Keratinocyte (primary cell): ENCODE results near the gene P2RX7. TPM values are rescaled to one million over a fixed set of nuclear protein-coding genes. Genes with fewer than 3 reads are reported as not detected.
A peak's percentile ranks its signal among the peaks of the same experiment; 100 is the strongest.
"Not testable (repeated sequence)": the region's sequence is repeated elsewhere in the genome, so short reads cannot be mapped to it uniquely, and the experiment has no call there.

ENCODE experiments used
- DNase-seq: peaks from one replicate; pipeline ENCODE4 v3.0.0-alpha.2; 2011; ENCODE audit warnings: low read depth, missing footprints, low spot score
- FAIRE-seq: peaks from 2 replicates; lab custom pipeline; 2011; peaks lifted over from hg19 to GRCh38; lab: Jason Lieb, UNC
- H2AFZ ChIP-seq: 2 replicates; pipeline ENCODE4 v1.6.0; 2012; ENCODE audit warnings: low read length, control low read depth, inconsistent platforms; ENCODE audit not compliant: control insufficient read depth
- H3K27ac ChIP-seq: 2 replicates; pipeline ENCODE4 v1.5.1; 2011; ENCODE audit warnings: low read length; ENCODE audit not compliant: control insufficient read depth, insufficient read depth
- H3K27me3 ChIP-seq: 3 replicates; pipeline ENCODE4 v1.6.0; 2011; ENCODE audit warnings: low read length; ENCODE audit not compliant: control insufficient read depth, insufficient read depth; ENCODE audit errors: extremely low read depth
- H3K36me3 ChIP-seq, 2 experiments: 2 replicates in 1 of 2; 3 replicates in 1 of 2; pipeline ENCODE4 v1.5.1; 2011; ENCODE audit warnings: low read length in 2 of 2, mild to moderate bottlenecking in 1 of 2; ENCODE audit not compliant: control insufficient read depth in 2 of 2, insufficient read depth in 2 of 2; ENCODE audit errors: extremely low read depth in 1 of 2
- H3K4me1 ChIP-seq: 3 replicates; pipeline ENCODE4 v1.5.1; 2011; ENCODE audit warnings: low read length; ENCODE audit not compliant: control insufficient read depth, insufficient read depth; ENCODE audit errors: extremely low read depth
- H3K4me2 ChIP-seq: 3 replicates; pipeline ENCODE4 v1.6.0; 2011; ENCODE audit warnings: low read depth, low read length; ENCODE audit not compliant: control insufficient read depth, insufficient read depth; ENCODE audit errors: extremely low read depth
- H3K4me3 ChIP-seq, 3 experiments: fragments of 200-600 bp in 1 of 3; sonication (generic) in 1 of 3; 2 replicates in 2 of 3; 3 replicates in 1 of 3; pipeline ENCODE4 v1.5.1; 2011 to 2016; ENCODE audit warnings: low read length in 3 of 3, mild to moderate bottlenecking in 3 of 3, control low read depth in 2 of 3, inconsistent platforms in 1 of 3, low read depth in 1 of 3, mixed read lengths in 1 of 3, mixed run types in 1 of 3, moderate library complexity in 1 of 3; ENCODE audit not compliant: control insufficient read depth in 2 of 3, insufficient read depth in 2 of 3; ENCODE audit errors: extremely low read depth in 1 of 3
- H3K79me2 ChIP-seq: 2 replicates; pipeline ENCODE4 v1.6.0; 2012; ENCODE audit warnings: low read length; ENCODE audit not compliant: control insufficient read depth, insufficient read depth
- H3K9ac ChIP-seq: 3 replicates; pipeline ENCODE4 v1.6.0; 2011; ENCODE audit warnings: low read length; ENCODE audit not compliant: control insufficient read depth, insufficient read depth; ENCODE audit errors: extremely low read depth
- H3K9me1 ChIP-seq: 3 replicates; pipeline ENCODE4 v1.6.0; 2011; ENCODE audit warnings: low read length; ENCODE audit not compliant: control insufficient read depth, insufficient read depth; ENCODE audit errors: extremely low read depth
- H3K9me3 ChIP-seq: 2 replicates; pipeline ENCODE4 v1.5.1; 2012; ENCODE audit warnings: low read depth, low read length; ENCODE audit not compliant: control insufficient read depth
- H4K20me1 ChIP-seq: 3 replicates; pipeline ENCODE4 v1.6.0; 2011; ENCODE audit warnings: low read length; ENCODE audit not compliant: control insufficient read depth, insufficient read depth; ENCODE audit errors: extremely low read depth
- CTCF ChIP-seq, 3 experiments: IDR thresholded peaks in 1 of 3; conservative IDR thresholded peaks in 1 of 3; optimal IDR thresholded peaks in 1 of 3; 2 replicates in 2 of 3; 3 replicates in 1 of 3; pipeline versions ENCODE3 to v1.5.1; 2011; ENCODE audit warnings: low read length in 3 of 3, mild to moderate bottlenecking in 3 of 3, moderate library complexity in 2 of 3, control low read depth in 1 of 3, inconsistent platforms in 1 of 3; ENCODE audit not compliant: insufficient read depth in 2 of 3; ENCODE audit errors: extremely low read depth in 1 of 3
- EZH2 ChIP-seq: IDR thresholded peaks from one replicate; pipeline ENCODE4 v1.6.1; 2012; ENCODE audit warnings: inconsistent platforms, mild to moderate bottlenecking, low read length, moderate library complexity
- dilution Hi-C: fragments of 300-500 bp; cut with MboI; formaldehyde crosslinking; loops from one replicate; pipeline ENCODE4 v1.7.0; 2020; ENCODE audit warnings: low sequenced_read_pairs; ENCODE audit not compliant: extremely low pct_ligation_motif_present
- polyA plus RNA-seq, 5 experiments: library from polyadenylated mRNA; depleted of rRNA in 3 of 5; stranded (reverse) in 3 of 5; stranded (forward) in 1 of 5; unstranded in 1 of 5; fragments of >200 nt; gene quantifications; 1 replicate in 1 of 5; 2 replicates in 3 of 5; 3 replicates in 1 of 5; pipeline versions ENCODE4 v1.2.1 to v1.2.3, GENCODE V29; 2011 to 2012; ENCODE audit warnings: missing spikeins in 2 of 5, low read depth in 1 of 5, low replicate concordance in 1 of 5

P2RX7 gene
- polyA plus RNA-seq, 1 donor (not counting 4 experiments of a cell fraction or from before 2014, with no cell fraction given), result 0.20 TPM

GRCh38 chr12:121228919-121229665, 96.4 kb downstream of the P2RX7 start:
- FAIRE-seq, result no peak
- Histone ChIP-seq H3K9me3 (no peaks in the 10 kb centered on the region), H3K79me2 (no peaks in the 10 kb centered on the region), H3K4me2 (no peak overlapping the region), H3K27me3 (no peaks in the 10 kb centered on the region), H3K36me3 (peaks cover 0 to 2% of the 10 kb centered on the region in 2 experiments), H3K4me3 (no peak overlapping the region), H3K27ac (peak overlapping the region; percentile 39), H3K9me1 (no peaks in the 10 kb centered on the region), H4K20me1 (no peaks in the 10 kb centered on the region), H3K4me1 (peaks cover 22% of the 10 kb centered on the region), H3K9ac (no peak overlapping the region), H2AFZ (no peak overlapping the region)
- TF ChIP-seq EZH2 (no peak), CTCF (optimal IDR thresholded peaks at IDR 0.05 in 1 of 3, IDR thresholded peaks at IDR 0.05 in 1 of 3, conservative IDR thresholded peaks at IDR 0.05 in 1 of 3; ENCODE audit: extremely low read depth in 1 of 3, insufficient read depth in 2 of 3, low read length in 3 of 3) (no peak)
- dilution Hi-C loops, result no loop called here
- DNase-seq, result no peak

GRCh38 chr12:121229826-121230537, 97.3 kb downstream of the P2RX7 start:
- H3K27me3 ChIP-seq, H3K36me3 ChIP-seq, H3K9me3 ChIP-seq, H2AFZ ChIP-seq, dilution Hi-C loops, DNase-seq, H4K20me1 ChIP-seq, H3K4me3 ChIP-seq, H3K9me1 ChIP-seq, H3K9ac ChIP-seq, H3K79me2 ChIP-seq: not testable (repeated sequence)
- Histone ChIP-seq H3K27ac (peak overlapping the region; percentile 39), H3K4me2 (peak overlapping the region; percentile 25), H3K4me1 (peaks cover 22% of the 10 kb centered on the region)
- peak; percentile 60 to 85 (median 83) for TF ChIP-seq CTCF (optimal IDR thresholded peaks at IDR 0.05 in 1 of 3, IDR thresholded peaks at IDR 0.05 in 1 of 3, conservative IDR thresholded peaks at IDR 0.05 in 1 of 3; ENCODE audit: extremely low read depth in 1 of 3, insufficient read depth in 2 of 3, low read length in 3 of 3)
- FAIRE-seq, result peak; percentile 75
